DOHH2 (cell line): ENCODE data around the gene RAB39A.
A peak's percentile ranks its signal among the peaks of the same experiment; 100 is the strongest.

Experiments
- H3F3A ChIP-seq: fragments of 200-600 bp; sonication (generic), shearing (Covaris generic); 2 replicates; pipeline ENCODE4 v1.6.0; 2016; ENCODE audit warnings: antibody characterized with exemption, mild to moderate bottlenecking; ENCODE audit not compliant: control insufficient read depth, insufficient read depth
- H3K27ac ChIP-seq: fragments of 200-600 bp; sonication (generic); 2 replicates; pipeline ENCODE4 v1.5.1; 2014; ENCODE audit warnings: low read depth, mild to moderate bottlenecking, low read length, moderate library complexity
- H3K27me3 ChIP-seq: fragments of 200-600 bp; sonication (generic); 2 replicates; pipeline ENCODE4 v1.6.1; 2014; ENCODE audit warnings: mild to moderate bottlenecking, low read length, mixed read lengths; ENCODE audit not compliant: control insufficient read depth
- H3K36me3 ChIP-seq: fragments of 200-600 bp; sonication (generic); 2 replicates; pipeline ENCODE4 v1.6.1; 2014; ENCODE audit warnings: mild to moderate bottlenecking, low read length, moderate library complexity, mixed read lengths; ENCODE audit not compliant: control insufficient read depth
- H3K4me1 ChIP-seq: fragments of 200-600 bp; sonication (generic); 2 replicates; pipeline ENCODE4 v1.6.1; 2014; ENCODE audit warnings: mild to moderate bottlenecking, low read length, mixed read lengths; ENCODE audit not compliant: control insufficient read depth
- H3K4me2 ChIP-seq: fragments of 200-600 bp; sonication (generic); 2 replicates; pipeline ENCODE4 v1.6.0; 2014; ENCODE audit warnings: mild to moderate bottlenecking, low read length, moderate library complexity
- H3K4me3 ChIP-seq: fragments of 200-600 bp; sonication (generic); 2 replicates; pipeline ENCODE4 v1.5.1; 2014; ENCODE audit warnings: mild to moderate bottlenecking, low read length, mixed read lengths
- H3K79me2 ChIP-seq: fragments of 200-600 bp; sonication (generic); 2 replicates; pipeline ENCODE4 v1.6.1; 2014; ENCODE audit warnings: mild to moderate bottlenecking, low read length, mixed read lengths; ENCODE audit not compliant: control insufficient read depth
- H3K9me2 ChIP-seq: fragments of 200-600 bp; sonication (generic); replicated peaks from 2 replicates; pipeline ENCODE4 v1.6.1; 2014; ENCODE audit warnings: mild to moderate bottlenecking, low read length, mixed read lengths; ENCODE audit not compliant: control insufficient read depth
- H3K9me3 ChIP-seq: fragments of 200-600 bp; sonication (generic); 2 replicates; pipeline ENCODE4 v1.6.1; 2014; ENCODE audit warnings: antibody characterized with exemption, low read length, mixed read lengths; ENCODE audit not compliant: control insufficient read depth, insufficient read depth
- H4K20me1 ChIP-seq: fragments of 200-600 bp; sonication (generic); 2 replicates; pipeline ENCODE4 v1.6.0; 2014; ENCODE audit warnings: low read depth, mild to moderate bottlenecking, antibody characterized with exemption, low read length, moderate library complexity; ENCODE audit not compliant: control insufficient read depth, insufficient read depth
- EZH2phosphoT487 ChIP-seq: fragments of 200-600 bp; sonication (generic); IDR thresholded peaks from 2 replicates; pipeline ENCODE4 v1.6.1; 2017; ENCODE audit warnings: borderline replicate concordance, mild to moderate bottlenecking, antibody characterized with exemption, low read length, moderate library complexity, mixed read lengths
- TF ChIP-seq, protein P1 (sequence below): fragments of 200-600 bp; sonication (generic); IDR thresholded peaks from one replicate; pipeline ENCODE4 v1.5.1; 2014; ENCODE audit warnings: antibody characterized with exemption, mild to moderate bottlenecking, low read depth, low read length; ENCODE audit not compliant: poor library complexity, severe bottlenecking

RAB39A gene

GRCh38 chr11:108003623-108004022 is 75.4 kb downstream of the RAB39A start:
- no peaks in the 10 kb centered on the region for H3K9me3 ChIP-seq
- H4K20me1 ChIP-seq, result no peaks in the 10 kb centered on the region
- no peak overlapping the region for H3K4me3 ChIP-seq
- H3K9me2 ChIP-seq, result no peaks in the 10 kb centered on the region
- TF ChIP-seq EZH2phosphoT487, result no peak
- TF ChIP-seq, protein P1, sequence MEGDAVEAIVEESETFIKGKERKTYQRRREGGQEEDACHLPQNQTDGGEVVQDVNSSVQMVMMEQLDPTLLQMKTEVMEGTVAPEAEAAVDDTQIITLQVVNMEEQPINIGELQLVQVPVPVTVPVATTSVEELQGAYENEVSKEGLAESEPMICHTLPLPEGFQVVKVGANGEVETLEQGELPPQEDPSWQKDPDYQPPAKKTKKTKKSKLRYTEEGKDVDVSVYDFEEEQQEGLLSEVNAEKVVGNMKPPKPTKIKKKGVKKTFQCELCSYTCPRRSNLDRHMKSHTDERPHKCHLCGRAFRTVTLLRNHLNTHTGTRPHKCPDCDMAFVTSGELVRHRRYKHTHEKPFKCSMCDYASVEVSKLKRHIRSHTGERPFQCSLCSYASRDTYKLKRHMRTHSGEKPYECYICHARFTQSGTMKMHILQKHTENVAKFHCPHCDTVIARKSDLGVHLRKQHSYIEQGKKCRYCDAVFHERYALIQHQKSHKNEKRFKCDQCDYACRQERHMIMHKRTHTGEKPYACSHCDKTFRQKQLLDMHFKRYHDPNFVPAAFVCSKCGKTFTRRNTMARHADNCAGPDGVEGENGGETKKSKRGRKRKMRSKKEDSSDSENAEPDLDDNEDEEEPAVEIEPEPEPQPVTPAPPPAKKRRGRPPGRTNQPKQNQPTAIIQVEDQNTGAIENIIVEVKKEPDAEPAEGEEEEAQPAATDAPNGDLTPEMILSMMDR, result no peak
- no peaks in the 10 kb centered on the region for H3K27me3 ChIP-seq
- peaks cover 6% of the 10 kb centered on the region for H3K4me1 ChIP-seq
- no peak overlapping the region for H3K4me2 ChIP-seq
- 0 out of 2 replicates have a peak, but pooled peaks cover 3% of the 10 kb centered on the region for H3K79me2 ChIP-seq
- no peaks in the 10 kb centered on the region for H3F3A ChIP-seq
- H3K27ac ChIP-seq, result no peak overlapping the region
- no peaks in the 10 kb centered on the region for H3K36me3 ChIP-seq

GRCh38 chr11:108007819-108008218 is 79.6 kb downstream of the RAB39A start:
- H3K36me3 ChIP-seq, result peaks cover 12% of the 10 kb centered on the region
- no peaks in the 10 kb centered on the region for H3F3A ChIP-seq
- H3K27ac ChIP-seq, result no peak overlapping the region
- H3K27me3 ChIP-seq, result no peaks in the 10 kb centered on the region
- no peaks in the 10 kb centered on the region for H3K9me3 ChIP-seq
- TF ChIP-seq, protein P1, result no peak
- no peak for TF ChIP-seq EZH2phosphoT487
- no peak overlapping the region for H3K4me3 ChIP-seq
- H3K4me1 ChIP-seq, result peaks cover 26% of the 10 kb centered on the region
- H3K4me2 ChIP-seq, result peak overlapping the region; percentile 62; the same call in 1 of the 2 replicates
- peaks cover 6% of the 10 kb centered on the region; the same call in 1 of the 2 replicates for H4K20me1 ChIP-seq
- H3K79me2 ChIP-seq, result peaks cover 44% of the 10 kb centered on the region
- no peaks in the 10 kb centered on the region for H3K9me2 ChIP-seq

- Histone ChIP-seq H3K4me1 (peaks cover 26% of the 10 kb centered on the region), H3F3A (no peaks in the 10 kb centered on the region), H3K36me3 (peaks cover 22% of the 10 kb centered on the region), H3K4me2 (peak within 1 kb of the TSS; percentile 62), H3K4me3 (peak within 1 kb of the TSS; percentile 100), H3K27ac (peak within 1 kb of the TSS; percentile 84), H3K27me3 (no peaks in the 10 kb centered on the region), H3K9me3 (no peaks in the 10 kb centered on the region), H3K79me2 (peaks cover 55% of the 10 kb centered on the region), H3K9me2 (no peaks in the 10 kb centered on the region), H4K20me1 (peaks cover 12% of the 10 kb centered on the region)
- no peak for TF ChIP-seq EZH2phosphoT487
- TF ChIP-seq, protein P1, result peak; percentile 85
Measured at GRCh38 chr11:108008656-108009496, 80.6 kb downstream of the RAB39A start, which contains the start of gene CUL5. Gene CUL5 (plus strand): TSS chr11:108008898. CDS start chr11:108009349, 451 bp downstream.
